ENCODE measurements around the gene GOLT1A. TPM values are rescaled to one million over a fixed set of nuclear protein-coding genes. Genes with fewer than 3 reads are reported as not detected.

The GOLT1A gene
- total RNA-seq, 1 donor: not detected

DNA sequence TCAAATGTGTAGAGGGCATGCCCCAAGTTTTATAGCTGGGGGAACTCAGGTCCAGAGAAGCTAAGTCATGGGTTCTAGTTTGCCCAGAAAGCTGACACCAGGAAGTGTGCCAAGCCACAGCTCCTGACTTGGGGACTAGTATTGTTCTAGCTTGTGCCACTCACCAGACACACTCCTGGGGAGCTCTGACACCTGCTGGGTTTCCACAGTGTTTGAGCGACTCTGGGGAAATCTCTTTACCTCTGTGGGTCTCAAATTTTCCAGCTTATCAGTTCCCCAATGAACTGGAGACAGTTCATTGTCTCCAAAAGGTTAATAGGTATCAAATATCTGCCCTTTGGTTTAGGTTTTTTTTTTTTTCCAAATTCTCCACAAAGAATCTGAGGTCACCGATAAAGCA, 21.7 kb downstream of the GOLT1A start:
- Histone ChIP-seq H3K36me3 (ENCODE audit: insufficient read depth, low read length) (no peaks in the 10 kb centered on the region), H3K27me3 (ENCODE audit: insufficient read depth, low read length) (peaks cover 38% of the 10 kb centered on the region), H3K27ac (ENCODE audit: low read depth, low read length) (no peak overlapping the region), H3K4me1 (ENCODE audit: insufficient read depth, low read length) (peaks cover 11% of the 10 kb centered on the region), H3K79me2 (ENCODE audit: insufficient read depth, low read length) (no peaks in the 10 kb centered on the region), H2AFZ (ENCODE audit: low read length) (no peak overlapping the region), H3K4me2 (ENCODE audit: insufficient read depth, low read length) (no peak overlapping the region), H3K9me3 (ENCODE audit: low read depth, low read length) (no peaks in the 10 kb centered on the region), H3K4me3 (ENCODE audit: insufficient read depth, low read length) (no peak overlapping the region), H4K20me1 (ENCODE audit: insufficient read depth, low read length) (no peaks in the 10 kb centered on the region)
- TF ChIP-seq, protein P1, sequence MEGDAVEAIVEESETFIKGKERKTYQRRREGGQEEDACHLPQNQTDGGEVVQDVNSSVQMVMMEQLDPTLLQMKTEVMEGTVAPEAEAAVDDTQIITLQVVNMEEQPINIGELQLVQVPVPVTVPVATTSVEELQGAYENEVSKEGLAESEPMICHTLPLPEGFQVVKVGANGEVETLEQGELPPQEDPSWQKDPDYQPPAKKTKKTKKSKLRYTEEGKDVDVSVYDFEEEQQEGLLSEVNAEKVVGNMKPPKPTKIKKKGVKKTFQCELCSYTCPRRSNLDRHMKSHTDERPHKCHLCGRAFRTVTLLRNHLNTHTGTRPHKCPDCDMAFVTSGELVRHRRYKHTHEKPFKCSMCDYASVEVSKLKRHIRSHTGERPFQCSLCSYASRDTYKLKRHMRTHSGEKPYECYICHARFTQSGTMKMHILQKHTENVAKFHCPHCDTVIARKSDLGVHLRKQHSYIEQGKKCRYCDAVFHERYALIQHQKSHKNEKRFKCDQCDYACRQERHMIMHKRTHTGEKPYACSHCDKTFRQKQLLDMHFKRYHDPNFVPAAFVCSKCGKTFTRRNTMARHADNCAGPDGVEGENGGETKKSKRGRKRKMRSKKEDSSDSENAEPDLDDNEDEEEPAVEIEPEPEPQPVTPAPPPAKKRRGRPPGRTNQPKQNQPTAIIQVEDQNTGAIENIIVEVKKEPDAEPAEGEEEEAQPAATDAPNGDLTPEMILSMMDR (IDR thresholded peaks at IDR 0.05; ENCODE audit: extremely low read depth, low read depth, low read length): no peak
- DNase-seq (ENCODE audit: insufficient read length, low spot score, missing footprints): no peak

DNA sequence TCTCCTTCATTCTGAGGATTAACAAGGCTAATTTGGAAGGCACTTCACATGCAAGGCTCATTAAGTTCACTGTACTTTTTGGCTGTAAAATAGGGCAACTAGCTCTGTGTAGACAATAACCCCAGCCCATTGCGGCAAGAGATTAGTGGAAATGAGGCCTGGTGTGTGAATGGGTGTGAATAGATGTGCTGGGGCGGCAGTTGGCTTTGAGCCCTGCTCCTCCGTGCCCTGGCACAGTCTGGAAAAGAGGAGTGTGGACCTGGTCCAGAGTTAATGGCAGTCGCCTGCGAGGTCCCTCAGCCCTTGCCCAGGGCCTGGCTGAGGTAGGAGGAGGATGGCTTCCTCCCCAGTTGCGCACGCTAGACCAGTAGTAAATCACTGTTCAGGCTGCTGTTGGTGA, 22.3 kb downstream of the GOLT1A start:
- no peak overlapping the region for H2AFZ ChIP-seq (ENCODE audit: low read length)
- no peaks in the 10 kb centered on the region for H3K9me3 ChIP-seq (ENCODE audit: low read depth, low read length)
- DNase-seq (ENCODE audit: insufficient read length, low spot score, missing footprints): peak; percentile 74
- no peak overlapping the region for H3K4me2 ChIP-seq (ENCODE audit: insufficient read depth, low read length)
- H3K4me3 ChIP-seq (ENCODE audit: insufficient read depth, low read length): no peak overlapping the region
- H3K27ac ChIP-seq (ENCODE audit: low read depth, low read length): no peak overlapping the region
- peaks cover 40% of the 10 kb centered on the region for H3K27me3 ChIP-seq (ENCODE audit: insufficient read depth, low read length)
- H3K4me1 ChIP-seq (ENCODE audit: insufficient read depth, low read length): peaks cover 11% of the 10 kb centered on the region
- TF ChIP-seq, protein P1 (IDR thresholded peaks at IDR 0.05; ENCODE audit: extremely low read depth, low read depth, low read length): no peak
- no peaks in the 10 kb centered on the region for H4K20me1 ChIP-seq (ENCODE audit: insufficient read depth, low read length)
- no peaks in the 10 kb centered on the region for H3K36me3 ChIP-seq (ENCODE audit: insufficient read depth, low read length)
- no peaks in the 10 kb centered on the region for H3K79me2 ChIP-seq (ENCODE audit: insufficient read depth, low read length)

DNA sequence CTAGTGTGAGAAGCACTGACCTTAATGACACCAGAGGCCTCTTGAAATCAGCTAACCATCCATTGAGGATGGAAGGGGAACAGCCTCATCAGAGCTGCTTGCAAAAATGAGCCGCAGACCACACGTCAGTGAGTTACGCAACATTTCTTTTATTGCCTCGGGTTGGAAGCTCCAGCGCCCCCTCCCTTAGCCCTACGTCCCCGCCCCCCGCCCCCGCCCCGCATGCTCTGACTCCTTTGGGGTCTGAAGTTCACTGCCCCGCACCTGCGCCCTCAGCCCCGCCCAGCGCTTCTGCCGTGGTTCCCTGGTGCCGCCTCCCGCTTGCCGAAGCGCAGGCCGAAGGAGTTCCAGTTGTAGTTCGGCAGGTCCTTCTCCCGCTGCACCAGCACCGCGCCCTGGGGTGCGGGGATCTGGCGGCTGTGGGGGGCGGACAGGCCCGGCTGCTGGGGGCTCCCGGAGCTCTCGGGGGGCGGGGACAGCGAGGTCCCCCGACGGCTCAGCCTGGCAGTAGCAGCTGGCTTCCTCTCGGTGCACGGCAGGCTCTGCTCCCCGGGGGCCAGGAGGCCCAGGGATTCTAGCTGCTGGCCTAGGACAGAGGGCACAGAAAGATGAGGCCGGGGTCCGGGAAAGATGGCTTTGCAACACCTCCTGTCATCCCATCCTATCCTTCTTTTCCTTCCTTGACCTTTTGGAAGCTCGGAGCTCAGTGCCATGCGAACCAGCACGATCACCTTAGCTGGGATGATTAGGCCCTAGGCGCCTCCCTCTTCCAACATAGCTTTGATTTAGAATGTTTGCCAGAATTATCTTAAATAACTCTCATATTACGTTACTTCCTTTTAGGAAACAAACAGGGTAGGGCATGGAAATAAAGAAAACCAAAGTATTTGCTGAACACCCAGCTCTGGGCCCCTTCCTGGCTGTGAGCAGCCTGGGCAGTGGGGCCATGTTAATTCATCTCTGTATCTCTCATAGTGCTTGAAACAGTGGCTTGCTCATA, 23.3 kb downstream of the GOLT1A start:
- Histone ChIP-seq H2AFZ (ENCODE audit: low read length) (no peak overlapping the region), H3K4me1 (ENCODE audit: insufficient read depth, low read length) (peaks cover 6% of the 10 kb centered on the region), H3K27me3 (ENCODE audit: insufficient read depth, low read length) (peaks cover 40% of the 10 kb centered on the region), H4K20me1 (ENCODE audit: insufficient read depth, low read length) (no peaks in the 10 kb centered on the region), H3K27ac (ENCODE audit: low read depth, low read length) (no peak overlapping the region), H3K79me2 (ENCODE audit: insufficient read depth, low read length) (no peaks in the 10 kb centered on the region), H3K36me3 (ENCODE audit: insufficient read depth, low read length) (no peaks in the 10 kb centered on the region), H3K4me2 (ENCODE audit: insufficient read depth, low read length) (peak overlapping the region; percentile 50), H3K9me3 (ENCODE audit: low read depth, low read length) (no peaks in the 10 kb centered on the region), H3K4me3 (ENCODE audit: insufficient read depth, low read length) (peak overlapping the region; percentile 37)
- peak; percentile 88 for DNase-seq (ENCODE audit: insufficient read length, low spot score, missing footprints)
- TF ChIP-seq, protein P1 (IDR thresholded peaks at IDR 0.05; ENCODE audit: extremely low read depth, low read depth, low read length): no peak

DNA sequence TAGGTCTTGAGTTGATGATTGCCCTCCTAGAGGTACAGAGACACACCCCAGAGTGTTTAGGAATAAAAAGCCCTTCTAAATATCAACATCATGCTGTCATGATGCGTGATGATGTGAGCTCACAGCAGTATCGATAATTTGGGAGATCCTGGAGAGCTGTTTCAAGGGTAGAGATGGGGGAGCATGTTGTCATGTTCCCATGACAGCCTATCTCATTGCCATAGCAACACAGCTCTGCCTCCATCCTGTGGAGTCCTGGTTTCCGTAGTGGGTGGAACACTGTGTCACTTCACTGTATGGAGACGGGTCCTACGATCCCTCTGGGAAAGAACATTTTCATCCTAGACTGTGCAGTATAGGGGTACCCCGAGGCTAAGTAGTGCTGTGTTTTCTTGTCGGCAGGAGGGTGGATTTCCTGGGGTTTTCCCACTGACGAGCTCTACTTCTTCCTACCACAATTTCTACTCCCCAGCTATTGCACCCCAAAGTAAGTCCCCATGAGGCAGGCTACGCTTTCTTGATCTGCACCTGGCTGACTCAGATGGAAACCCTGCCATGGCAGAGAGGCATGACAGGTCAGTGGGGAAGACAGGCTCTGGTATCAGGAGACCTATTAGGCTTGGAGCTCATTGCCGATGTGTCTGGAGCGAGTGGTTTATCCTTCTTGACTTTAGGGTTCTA, 24.7 kb downstream of the GOLT1A start:
- H3K27me3 ChIP-seq (ENCODE audit: insufficient read depth, low read length): peaks cover 40% of the 10 kb centered on the region
- no peak overlapping the region for H2AFZ ChIP-seq (ENCODE audit: low read length)
- peaks cover 6% of the 10 kb centered on the region for H3K4me1 ChIP-seq (ENCODE audit: insufficient read depth, low read length)
- peak; percentile 26 for DNase-seq (ENCODE audit: insufficient read length, low spot score, missing footprints)
- no peak overlapping the region for H3K27ac ChIP-seq (ENCODE audit: low read depth, low read length)
- no peaks in the 10 kb centered on the region for H3K9me3 ChIP-seq (ENCODE audit: low read depth, low read length)
- H3K36me3 ChIP-seq (ENCODE audit: insufficient read depth, low read length): no peaks in the 10 kb centered on the region
- H3K79me2 ChIP-seq (ENCODE audit: insufficient read depth, low read length): no peaks in the 10 kb centered on the region
- no peaks in the 10 kb centered on the region for H4K20me1 ChIP-seq (ENCODE audit: insufficient read depth, low read length)
- no peak overlapping the region for H3K4me2 ChIP-seq (ENCODE audit: insufficient read depth, low read length)
- TF ChIP-seq, protein P1 (IDR thresholded peaks at IDR 0.05; ENCODE audit: extremely low read depth, low read depth, low read length): no peak
- H3K4me3 ChIP-seq (ENCODE audit: insufficient read depth, low read length): no peak overlapping the region

Data from osteoblast (primary cell).